HG03139 (cell line): ENCODE measurements around the gene SH3RF3.

ENCODE experiments used
- ATAC-seq: cut with Tn5 transposase; IDR thresholded peaks from one replicate; pipeline ENCODE4 v1.9.1; 2021; ENCODE audit not compliant: unreplicated experiment

The SH3RF3 gene

DNA sequence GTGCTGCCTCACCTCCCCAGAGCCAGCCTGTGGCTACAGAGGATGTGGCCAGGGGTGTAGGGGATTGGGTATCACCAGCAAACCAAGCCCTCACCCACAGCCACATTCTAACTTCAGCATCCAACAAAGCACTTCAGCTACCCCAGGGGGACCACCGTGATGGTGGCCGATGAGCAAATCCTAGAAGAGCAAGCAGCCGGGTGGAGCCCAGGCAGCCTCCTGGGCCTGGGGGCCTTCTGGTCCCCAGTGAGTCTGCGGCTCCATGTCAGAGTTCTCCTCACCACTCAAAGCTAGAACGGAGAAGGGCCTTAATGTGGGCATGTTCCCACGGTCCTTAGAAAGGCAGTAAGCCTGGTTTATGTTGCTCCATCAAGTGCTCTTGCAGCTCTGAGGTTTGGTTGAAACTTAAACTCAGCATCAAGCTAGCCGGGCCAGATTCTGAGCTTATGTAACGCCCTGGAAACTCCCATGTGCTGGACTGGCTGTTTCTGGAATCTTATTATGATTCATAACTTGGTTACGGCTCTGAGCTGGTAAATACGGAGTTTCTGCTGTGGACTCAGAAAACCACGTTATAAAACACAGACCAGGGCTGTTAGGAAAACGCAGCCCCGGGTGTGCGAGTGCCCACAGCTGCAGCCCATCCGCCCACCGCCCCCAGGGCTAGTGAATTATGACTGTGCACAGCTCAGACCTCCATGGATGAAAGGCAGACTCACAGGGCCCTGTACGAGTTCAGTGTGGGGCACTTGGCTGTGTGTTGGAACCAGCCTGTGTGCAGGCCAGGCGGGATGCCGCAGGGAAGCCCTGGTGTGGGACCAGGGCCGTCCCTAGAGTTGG lies 385.0 kb downstream of the SH3RF3 start:
- peak; percentile 36 for ATAC-seq

DNA sequence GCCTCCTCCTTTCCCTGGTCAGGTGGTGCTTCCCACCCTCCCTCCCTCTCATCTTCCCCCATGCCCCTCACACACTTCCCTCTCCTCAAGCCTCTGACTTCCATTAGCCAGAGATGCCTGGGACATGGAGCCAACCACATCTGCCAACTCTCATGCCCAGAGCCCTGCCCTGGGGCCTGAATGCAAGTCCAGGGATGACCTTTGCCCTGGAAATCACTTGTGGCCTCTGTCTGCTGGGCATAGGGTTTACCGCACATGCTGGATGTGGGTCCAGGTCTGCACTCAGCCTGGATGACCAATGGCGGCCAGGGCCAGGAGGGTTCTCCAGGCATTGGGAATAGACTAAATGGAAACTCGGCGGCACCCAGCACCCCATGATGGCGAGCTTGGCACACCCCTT lies 385.9 kb downstream of the SH3RF3 start:
- ATAC-seq = no peak

DNA sequence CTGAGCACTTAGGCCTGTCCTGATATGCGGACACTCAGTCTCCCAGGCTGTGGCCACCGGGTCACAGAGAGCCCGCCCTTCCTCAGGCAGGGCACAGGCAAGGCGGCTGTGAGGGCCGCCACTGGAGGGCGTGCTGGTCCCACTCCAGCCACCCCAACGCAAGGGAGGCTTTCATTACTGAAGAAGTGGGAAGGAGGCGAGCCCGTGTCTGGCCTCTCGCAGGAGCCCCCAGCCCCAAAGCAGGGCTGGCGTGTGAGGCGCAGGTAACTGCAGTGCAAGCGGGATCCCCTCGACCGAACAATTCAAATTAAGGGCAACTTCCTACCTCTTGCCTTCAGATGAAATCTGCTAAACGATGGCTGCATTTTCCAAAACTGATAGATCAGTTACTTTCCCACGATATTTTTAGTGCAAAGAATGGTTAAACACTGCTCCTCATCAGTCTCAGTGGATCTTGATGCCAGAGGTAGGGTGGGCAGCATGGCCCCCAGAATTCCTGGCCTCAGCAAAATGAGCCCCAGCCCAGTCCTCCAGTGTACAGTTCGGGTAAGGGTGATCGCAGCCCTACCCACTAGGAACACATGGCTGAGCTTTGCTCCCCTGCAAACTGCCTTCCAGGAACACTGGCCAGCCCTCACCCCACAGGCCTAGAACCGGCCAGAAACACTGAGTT lies 387.6 kb downstream of the SH3RF3 start:
- ATAC-seq = no peak

DNA sequence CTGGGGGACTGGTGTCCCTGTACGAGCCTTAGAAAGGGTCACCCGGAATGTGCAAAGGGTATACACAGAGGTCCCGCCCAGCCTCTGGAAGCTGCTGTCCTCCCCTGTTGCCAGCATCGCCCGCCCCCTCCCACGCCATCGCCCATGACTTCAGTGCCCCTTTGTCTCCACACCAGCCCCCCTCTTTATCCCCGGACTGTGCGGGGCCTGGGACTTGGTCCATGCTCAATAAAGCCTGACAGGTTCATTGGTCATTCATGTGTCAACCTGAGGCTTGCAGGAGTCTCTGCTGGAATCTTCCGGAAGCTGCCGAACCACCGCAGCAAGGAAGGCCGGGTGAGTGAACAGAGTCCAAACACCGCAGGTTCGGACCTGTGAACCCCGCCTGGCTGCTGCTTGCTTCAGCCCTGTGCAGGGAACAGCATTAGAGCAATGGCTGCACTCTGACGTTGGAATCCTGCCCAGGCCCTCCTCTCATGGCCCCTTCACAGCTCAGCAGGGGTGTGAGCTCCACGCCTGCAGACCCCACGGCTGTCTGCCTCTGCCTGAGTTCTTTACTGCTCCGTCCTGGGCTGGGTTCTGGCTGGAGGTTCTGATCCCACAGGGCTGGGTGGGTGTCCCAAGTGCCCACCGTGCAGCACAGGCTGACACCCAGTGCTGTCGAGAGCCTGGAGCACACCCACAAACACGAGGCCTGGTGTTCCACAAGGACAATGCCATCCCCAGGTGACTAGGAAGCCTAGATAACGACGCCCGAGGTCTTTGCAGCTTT lies 388.3 kb downstream of the SH3RF3 start:
- no peak for ATAC-seq

DNA sequence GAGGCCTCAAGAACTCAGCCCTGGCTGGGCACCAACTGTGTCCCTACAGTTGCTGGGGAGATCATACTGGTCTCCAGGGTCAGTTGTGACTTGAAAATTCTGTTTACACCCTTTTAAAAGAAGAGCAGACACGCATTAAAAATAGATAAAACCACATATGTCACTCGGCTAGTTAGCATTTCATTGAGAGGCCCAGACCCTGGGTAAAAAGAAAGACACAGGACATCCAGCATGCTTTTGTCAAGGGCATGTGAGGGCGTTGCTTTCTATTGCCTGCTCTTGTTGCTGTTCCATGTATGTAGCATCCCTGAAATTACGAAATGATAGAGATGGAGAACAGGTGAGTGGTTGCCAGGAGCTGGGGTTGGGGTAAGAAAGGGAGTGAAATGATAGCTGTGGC lies 390.5 kb downstream of the SH3RF3 start:
- ATAC-seq = no peak

DNA sequence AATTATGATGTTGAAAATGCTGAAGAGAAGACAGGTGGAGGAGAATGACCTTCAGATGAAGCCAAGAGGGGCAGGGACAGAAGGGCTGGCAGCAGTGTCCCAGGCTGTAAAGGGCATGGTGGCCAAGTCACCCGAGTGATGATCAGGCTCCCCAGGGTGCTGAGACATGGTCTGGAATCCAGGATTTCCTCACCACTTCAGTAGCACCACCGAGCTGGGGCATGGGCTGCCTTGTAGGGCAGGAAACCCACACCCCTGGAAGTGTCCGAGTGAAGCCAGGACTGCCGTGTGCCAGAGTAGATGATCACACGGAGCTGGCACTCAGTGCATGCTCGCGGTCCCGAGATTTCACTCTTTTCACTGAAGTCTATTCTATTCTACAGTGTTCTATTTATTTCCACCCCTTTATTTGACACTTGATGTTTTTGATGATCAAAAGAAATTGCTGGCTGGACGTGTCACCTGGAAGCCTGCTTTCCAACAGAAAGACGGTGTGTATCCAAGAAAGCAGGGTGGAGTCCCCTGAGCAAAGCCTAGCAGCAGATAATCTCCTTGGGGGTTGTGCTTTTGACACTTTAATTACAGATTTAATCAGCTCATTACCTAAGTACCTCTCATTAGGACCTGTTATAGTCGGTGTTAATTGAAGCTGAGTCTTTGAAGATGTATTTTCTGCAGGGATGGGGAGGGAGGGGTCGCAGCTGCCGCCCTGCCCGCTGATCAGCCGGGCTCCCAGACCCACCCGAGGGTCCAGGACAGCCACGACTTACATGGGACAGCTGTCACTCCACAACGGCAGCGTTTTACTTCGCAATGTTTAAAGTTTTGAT lies 392.4 kb downstream of the SH3RF3 start:
- no peak for ATAC-seq

DNA sequence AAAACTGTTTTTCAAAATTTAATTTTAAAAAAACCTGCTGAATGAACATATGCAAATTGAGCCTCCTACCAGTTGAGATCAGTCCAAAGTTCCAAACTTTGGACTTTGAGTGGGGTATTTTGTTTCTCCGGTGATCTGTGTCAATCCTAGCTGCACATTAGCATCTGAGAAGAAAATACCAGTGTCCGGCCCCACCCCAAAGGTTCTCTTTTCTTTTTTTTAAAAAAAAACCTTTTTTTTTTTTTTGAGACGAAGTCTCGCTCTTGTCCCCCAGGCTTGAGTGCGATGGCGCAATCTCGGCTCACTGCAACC lies 393.0 kb downstream of the SH3RF3 start:
- no peak for ATAC-seq

DNA sequence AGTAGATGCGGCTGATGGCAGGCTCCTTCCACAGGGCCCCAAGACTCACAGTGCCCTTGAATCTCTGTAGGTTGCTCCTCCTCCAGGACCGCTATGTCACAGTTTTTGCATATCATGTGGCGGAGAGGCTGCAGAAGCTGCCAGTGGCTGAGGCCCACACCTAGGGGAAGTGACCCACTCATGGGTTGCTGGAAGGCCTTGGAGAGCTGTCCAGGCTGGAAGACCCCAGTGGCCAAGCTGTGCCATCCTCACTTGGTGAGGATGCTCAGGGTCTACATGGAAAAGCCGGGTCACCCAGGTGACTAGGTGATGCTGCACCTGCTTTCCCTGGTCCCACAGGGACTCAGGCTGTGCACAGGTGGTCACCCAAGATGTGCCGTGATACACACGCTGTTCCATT lies 394.1 kb downstream of the SH3RF3 start:
- no peak for ATAC-seq

DNA sequence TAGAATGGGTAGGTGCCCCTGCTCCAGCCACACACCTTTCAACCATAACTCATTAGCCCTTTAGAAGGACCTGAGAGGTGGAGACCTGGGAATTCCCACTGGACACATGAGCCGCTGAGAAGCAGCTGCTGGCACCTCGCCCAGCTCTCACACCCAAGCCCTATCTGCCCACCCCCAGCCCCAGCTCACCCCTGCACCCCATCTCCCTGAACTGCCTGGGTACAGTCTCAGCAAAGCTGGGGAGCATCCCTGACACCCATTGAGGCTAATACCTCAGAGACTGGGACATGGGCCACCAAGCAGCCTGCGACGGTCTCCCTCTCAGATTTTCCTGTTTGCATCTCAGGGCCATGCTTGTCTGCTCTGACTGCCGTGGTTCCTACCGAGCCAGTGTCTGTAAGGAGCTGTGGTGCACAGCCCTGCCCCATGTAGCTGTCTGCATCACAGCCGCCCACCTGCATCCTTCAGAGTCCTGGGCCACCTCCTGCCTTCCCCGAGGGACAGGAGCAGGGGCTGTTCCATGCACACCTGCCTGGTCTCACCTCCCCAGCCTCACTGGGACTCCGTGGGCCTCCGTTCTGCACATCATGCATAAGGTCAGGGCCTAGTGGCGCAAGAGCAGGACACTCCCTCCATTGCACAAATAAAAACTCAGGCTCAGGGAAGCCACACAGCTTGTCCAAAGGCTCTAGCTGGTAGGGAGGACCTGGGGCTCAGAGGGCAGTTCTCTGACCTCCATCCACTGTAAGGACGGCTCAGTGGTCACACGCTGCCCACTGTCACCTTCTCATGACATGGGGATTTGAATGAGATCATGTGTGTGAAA lies 394.7 kb downstream of the SH3RF3 start:
- ATAC-seq = no peak

DNA sequence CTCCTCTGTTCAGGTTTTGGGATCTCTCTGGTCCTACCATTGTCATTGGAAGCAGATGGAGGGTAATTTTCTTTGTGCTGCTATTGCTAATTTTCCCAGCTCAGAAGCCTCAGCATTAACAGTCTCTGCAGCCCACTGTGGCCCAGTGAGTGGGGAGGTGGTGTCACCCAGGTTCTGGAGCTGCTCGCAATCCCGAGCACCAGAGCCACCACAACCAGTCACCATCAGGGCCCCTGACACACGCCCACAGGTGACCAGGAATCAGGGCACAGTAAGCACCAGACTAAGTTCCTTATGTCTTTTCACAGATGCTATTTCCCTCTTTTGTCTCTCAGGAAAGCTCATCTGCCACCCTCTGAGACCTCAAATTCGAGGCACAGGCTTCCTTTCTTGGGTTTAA lies 396.8 kb downstream of the SH3RF3 start:
- ATAC-seq = no peak

DNA sequence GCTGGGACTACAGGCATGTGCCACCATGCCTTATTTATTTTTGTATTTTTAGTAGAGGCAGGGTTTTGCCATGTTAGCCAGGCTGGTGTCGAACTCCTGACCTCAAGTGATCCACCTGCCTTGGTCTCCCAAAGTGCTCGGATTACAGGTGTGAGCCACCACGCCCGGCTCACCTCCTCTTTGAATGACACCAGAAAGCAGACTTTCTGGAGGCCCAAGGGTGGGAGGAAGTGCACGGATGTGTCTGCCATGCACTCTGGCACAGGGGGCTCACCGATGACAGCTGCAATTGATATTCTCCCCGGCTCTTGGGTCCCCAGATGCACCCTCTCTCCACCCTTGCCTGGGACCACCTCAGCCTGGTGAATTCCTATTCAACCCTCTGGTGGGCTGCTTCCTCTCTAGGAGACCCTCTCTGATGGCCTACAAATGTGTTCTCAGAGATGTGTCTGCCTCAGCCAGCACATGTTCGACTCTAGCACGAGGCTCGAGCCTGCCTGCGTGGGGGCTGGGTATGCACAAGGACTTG lies 397.5 kb downstream of the SH3RF3 start:
- ATAC-seq = no peak

DNA sequence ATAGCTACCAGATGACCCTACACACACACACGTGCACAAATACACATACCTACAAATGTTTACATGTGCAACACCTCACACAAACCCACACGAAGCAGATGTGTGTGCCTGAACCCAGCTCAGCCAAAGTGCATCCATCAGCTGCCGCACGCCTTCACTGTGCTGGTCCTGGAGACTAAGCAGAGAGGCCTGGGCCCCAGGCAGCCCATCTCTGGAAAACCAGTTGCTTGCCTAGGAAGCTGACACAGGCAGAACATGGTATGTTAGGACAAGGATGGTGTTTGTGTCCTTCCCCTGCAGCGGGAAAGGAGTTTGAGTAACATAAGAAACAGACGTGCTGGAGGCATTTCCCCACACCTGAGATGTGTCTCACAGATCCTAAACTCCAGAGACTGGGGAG lies 398.1 kb downstream of the SH3RF3 start:
- ATAC-seq = no peak

DNA sequence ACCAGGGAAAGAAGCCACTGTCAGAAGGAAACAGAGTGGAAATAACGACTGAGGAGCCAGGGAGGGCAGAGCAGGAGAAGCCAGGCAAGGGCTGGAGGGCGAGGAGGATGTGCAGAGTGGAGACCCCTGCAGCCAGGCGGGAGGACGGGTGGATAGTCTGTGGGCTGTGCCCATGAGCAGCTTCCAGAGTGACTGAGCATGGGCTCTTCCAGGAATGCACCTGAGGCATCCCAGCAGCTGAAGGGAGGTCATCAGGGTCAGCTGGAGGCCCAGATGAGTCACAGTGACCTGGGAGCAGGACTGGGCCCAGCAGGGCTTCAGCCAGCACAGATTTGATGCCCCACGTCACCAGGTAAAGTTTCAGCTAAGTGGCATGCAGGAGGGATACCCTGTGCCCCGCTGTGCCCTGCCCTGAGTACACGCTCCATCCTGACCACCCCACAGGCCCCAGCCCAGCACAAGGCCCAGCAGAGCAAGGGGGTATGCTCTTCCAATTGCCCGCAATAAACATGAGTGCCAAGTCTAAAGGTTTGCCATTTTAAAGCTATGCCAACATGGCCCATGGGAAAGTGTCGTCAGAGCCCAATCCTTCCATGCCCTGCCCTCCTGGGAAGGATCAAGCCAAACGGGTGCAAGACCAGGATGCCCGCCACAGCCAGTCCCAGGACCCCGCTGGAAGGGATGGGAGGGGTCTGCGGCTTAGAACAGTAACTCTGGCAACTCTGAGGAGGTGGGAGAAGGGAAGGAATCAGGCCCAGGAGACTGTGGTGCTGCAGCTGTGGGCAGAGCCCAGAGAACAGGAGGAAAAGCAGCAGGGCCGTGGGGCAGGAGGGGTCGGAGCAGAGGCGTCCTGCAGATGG lies 399.1 kb downstream of the SH3RF3 start:
- no peak for ATAC-seq

DNA sequence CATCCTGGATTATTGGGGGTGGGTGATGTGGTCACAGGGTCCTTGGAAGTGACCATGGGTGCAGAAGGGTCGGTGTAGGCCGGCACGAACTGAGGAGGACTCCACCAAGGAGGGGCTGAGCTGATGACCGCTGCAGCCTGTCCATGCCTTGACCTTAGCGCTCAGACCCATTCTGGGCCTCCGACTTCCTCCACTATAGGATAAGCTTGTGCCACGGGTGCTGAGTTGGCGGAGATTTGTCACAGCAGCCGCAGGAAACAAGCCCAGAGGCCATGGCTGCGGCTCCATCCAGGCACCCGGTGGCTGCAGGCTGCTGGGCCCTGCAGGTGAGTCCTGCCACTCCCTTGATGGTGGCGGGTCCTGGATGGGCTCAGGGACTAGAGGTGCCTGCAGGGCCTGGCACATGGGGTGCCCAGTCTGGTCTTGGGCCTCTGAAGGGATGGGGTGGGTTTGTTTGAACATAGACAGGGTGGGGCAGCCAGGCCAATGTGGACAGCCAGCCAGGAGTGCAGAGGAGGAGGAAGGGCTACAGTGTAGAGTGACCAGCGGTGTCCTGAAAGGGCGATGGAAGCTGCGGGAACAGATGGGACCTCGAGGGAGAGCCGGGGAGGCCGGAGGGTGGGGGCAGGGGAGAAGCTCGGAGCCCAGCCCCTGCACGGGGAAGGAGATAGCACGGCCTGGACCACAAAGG lies 400.0 kb downstream of the SH3RF3 start:
- ATAC-seq = no peak

DNA sequence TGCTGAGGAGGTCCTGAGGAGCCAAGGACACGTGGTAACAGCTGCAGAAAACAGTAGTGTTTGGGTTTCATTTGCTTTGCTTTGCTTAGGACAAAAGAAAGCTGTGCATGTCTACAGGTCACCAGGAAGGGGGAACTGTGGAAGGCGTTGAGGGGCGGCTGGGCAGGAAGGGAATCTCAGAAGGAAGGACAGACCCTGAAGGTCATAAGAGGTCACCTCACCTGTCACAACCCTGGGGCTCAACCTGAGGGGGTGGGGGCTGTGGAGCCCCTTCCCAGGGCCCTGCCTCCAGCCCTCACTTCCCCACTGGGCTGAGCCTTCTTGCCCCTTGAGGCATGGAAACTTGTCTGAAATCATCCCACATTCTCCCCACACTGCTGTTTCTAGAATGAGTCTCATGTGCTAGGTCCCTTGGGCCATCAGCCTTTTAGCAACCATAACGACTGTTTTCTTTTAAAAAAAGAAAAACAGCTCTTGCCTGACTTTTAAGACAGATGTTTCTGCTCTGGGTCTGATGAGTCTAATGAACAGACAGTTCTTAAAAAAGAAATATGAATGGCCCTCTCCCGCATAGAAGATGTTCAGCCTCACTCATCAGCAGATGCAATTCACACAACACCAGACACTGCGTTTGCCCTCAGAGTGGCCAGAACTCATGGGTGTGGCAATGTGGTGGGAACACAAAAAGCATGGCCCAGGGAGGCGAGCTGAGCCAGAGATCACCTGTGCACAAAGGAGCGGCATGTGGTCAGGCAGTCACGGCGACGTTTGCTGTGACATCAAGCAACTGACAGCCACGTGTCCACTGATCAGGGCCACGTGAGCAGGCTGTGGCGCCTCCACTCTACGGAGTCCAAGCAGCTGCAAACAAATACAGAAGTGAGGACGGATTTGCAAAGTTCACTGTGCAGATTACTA lies 400.8 kb downstream of the SH3RF3 start:
- no peak for ATAC-seq

DNA sequence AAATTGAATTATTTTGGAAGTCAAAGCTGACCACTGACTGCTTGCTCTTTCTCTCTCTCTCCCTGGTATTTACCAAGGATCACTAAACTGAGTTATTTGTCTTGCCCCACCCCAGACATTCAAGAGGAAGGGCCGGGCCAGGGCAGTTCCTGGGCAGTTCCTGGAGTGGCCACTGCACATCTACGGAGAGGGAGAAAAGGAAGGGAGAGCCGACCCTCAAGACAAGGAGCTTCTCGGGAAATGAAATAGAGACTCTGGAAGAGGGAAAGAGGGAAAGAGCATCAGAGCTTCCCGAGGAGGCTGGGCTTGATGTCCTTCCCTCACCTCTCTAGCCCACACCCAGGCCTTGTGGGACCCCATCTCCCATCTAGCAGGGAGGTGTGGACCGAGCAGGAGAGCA lies 401.7 kb downstream of the SH3RF3 start:
- no peak for ATAC-seq

DNA sequence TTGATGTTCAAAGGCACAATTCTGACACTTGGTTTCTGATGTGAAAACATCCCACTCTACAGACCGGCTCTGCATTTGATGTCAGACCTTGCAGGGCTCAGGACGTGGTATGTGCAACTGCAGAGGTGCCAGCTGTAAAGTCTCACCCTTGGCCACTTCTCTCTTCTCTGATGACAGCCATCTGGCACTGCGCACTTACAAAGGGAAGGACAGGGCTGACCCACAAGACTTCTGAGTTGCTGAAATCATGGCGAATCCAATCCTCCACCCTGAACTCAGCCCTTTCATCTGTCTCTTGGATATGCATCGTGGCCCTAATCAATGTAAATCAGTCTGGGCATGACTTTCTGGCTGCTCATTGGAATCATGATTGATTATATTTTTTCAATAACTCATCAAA lies 402.2 kb downstream of the SH3RF3 start:
- ATAC-seq = no peak
